GM23248 (cell line): Measurements from ENCODE around the gene CCDC50.

Experiments
- EZH2 ChIP-seq: fragments of 200-600 bp; sonication (generic); IDR thresholded peaks from 2 replicates; pipeline ENCODE4 v1.6.1; 2018; ENCODE audit warnings: antibody characterized with exemption, mild to moderate bottlenecking; ENCODE audit not compliant: insufficient read depth, poor library complexity, severe bottlenecking
- EZH2phosphoT487 ChIP-seq: fragments of 200-600 bp; sonication (generic); IDR thresholded peaks from 2 replicates; pipeline ENCODE4 v1.6.1; 2018; ENCODE audit warnings: antibody characterized with exemption, moderate library complexity, mild to moderate bottlenecking, low read depth; ENCODE audit not compliant: insufficient read depth

- TF ChIP-seq EZH2 (no peak), EZH2phosphoT487 (no peak)
These were observed 64.0 kb downstream of the CCDC50 start for GRCh38 chr3:191393146-191393545.
